RPMI7951 (cell line): Measurements from ENCODE around the gene PACSIN2. TPM values are rescaled to one million over a fixed set of nuclear protein-coding genes. Genes with fewer than 3 reads are reported as not detected.
A peak's percentile ranks its signal among the peaks of the same experiment; 100 is the strongest.
"Not testable (repeated sequence)": the region's sequence is repeated elsewhere in the genome, so short reads cannot be mapped to it uniquely, and the experiment has no call there.

Experiments
- DNase-seq: peaks from one replicate; pipeline ENCODE4 v3.0.0-alpha.2; 2012; ENCODE audit warnings: low read depth
- total RNA-seq: library from RNA; depleted of rRNA; stranded (reverse); fragments of >200 nt; shearing (Covaris generic); gene quantifications from 2 replicates; pipeline ENCODE4 v1.2.3, GENCODE V29; 2014; rRNA removed

PACSIN2 gene, protein sequence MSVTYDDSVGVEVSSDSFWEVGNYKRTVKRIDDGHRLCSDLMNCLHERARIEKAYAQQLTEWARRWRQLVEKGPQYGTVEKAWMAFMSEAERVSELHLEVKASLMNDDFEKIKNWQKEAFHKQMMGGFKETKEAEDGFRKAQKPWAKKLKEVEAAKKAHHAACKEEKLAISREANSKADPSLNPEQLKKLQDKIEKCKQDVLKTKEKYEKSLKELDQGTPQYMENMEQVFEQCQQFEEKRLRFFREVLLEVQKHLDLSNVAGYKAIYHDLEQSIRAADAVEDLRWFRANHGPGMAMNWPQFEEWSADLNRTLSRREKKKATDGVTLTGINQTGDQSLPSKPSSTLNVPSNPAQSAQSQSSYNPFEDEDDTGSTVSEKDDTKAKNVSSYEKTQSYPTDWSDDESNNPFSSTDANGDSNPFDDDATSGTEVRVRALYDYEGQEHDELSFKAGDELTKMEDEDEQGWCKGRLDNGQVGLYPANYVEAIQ
- total RNA-seq: 26.6 and 32.0 TPM in 2 replicates

DNA sequence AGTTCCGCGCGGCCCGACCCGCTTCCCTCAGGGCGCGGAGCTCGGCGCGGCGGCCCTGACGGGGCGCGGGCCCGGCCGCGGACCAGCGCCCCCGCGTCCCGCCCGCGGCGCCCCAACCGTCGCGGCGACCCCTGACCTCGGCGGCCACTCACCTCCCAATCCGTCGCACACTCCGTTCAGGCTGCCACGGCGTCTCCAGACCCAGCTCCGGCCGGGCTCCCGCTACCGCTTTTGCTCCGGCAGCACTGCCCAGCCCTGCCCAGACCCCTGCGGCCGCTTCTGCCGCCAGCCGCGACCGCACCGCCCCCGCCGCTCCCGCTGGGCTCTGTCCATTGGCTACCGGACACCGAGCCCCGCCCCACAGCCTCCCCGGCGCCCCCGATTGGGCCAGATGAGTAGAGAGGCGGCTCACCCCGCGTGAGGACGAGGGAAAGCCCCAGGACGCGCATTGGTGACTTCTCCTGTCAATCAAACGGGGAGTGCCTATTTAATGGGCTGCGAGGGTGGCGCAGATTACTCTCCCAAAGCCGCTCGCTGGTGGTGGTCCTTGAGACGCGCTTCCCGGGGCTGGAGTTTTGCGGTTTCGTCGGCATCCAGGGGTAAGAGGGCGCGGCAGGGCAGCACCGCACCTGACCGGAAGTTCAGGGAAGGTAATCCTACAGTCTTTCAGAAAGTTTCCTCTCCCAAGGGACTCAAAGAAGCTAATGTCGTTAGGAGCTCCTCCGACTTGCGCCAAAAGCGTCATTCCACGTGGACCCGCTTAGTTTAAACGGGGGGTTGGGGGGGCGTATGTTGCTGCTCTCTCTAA is at the start of gene PACSIN2:
Gene PACSIN2 (minus strand): TSS at position 281 of the 808 bp plus-strand sequence. CDS start 103,069 bp downstream, outside the sequence.
- peak; percentile 97 for DNase-seq

DNA sequence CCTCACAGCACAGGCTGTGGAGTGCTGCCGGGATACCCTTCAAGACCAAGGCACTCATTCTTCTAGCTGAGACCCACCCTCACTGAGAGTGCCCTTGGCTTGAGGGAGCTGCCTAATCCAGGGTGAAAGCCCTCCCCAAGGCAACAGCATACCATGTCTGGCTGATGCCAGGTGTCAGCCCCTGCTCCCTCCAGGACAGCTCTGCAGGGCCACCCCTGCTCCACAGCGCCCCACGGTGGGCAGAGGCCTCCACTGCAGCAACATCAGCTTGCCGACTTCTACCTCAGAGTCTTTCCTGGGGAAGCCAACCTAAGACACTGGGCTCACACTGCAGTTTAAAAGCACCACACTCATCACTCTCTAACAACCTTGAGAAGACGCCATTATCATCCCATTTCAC is 45.2 kb upstream of the PACSIN2 start:
- DNase-seq: no peak

DNA sequence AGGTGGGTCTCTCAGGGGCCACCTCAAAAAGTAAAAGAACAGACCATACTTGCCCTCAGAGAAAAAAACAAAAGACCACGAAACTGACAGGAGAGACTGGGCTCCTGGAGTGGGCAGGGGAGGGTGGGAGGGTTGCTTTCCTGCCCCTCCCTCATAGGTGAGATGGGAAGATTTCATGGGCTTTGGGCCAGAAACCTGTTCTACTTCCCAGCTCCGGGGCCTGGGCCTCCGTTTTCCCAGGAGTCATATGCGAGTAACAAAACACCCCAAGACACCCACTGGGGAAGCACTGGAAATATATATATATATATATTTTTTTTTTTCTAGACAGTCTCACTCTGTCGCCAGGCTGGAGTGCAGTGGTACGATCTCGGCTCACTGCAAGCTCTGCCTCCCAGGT is 42.7 kb upstream of the PACSIN2 start:
- DNase-seq: no peak

DNA sequence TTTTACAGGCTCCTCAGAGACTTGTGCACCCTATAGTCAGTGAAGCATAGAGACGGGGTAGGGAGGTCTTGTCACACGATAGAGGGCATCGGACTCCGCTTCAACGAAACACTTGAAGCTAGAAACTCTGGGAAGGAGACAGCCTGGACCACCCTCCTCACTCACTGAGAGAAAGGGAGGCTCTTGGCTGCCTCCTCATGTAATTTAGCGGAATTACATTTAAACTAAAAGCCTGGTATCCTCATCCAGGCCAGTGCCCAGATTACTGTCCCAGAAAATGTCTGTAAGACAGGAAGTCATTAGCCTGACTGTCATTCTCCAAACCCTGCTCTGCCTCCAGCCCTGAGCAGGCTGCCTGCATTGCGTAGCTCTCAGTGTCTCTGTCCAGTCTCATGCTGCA is 38.2 kb upstream of the PACSIN2 start:
- no peak for DNase-seq

DNA sequence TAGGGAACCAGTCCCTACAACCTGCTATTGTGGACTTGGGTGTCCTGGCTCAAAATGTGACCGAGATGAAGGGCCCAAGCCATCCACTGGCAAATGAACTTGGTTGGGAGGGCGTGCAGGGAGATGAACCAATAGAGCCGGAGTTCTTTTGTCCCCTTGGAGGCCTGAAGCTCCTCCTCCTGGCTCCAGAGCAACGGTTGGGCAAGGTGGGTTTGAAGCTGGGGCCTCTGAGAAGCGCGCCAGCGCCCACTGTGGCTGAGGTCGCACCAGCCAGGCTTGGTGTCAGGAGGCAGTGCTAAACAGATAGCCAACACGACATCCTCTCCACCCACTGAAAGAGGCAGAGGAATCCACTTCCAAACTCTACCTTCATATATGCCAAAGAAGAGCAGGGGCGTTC is 36.0 kb upstream of the PACSIN2 start:
- no peak for DNase-seq

DNA sequence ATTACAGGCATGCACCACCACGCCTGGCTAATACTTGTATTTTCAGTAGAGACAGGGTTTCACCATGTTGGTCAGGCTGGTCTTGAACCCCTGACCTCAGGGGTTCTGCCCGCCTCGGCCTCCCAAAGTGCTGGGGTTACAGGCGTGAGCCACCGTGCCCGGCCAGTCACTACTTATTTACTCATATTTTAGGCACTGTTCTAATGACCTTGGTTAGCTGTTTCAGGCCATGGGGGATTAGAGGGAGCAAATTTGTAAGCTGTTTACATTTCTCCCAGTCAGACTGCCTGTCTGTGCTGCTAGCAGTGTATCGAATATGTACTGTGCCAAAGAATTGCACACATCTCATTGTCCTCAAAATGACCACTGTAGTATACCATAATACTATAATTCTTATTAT is 32.7 kb upstream of the PACSIN2 start:
- DNase-seq: no peak

DNA sequence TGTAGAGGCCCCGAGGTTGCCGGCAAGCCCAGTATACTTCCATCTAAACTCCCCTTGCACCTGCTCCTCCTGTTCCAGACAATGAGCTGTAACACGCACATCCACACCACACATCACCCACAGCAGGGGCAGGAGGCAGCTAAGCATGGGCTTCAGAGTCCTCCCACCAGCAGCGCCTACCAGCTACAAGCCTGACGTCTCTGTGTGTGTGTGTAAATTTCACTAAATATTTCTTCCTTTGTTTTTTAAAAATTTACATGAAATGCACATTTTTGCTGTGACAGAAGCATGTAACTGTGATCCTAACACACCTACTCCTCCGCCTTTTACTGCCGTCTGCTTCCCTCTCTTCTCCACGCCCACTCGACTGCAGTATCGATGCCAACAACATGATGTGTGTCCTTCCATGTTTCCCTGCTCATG is 29.4 kb upstream of the PACSIN2 start:
- no peak for DNase-seq

DNA sequence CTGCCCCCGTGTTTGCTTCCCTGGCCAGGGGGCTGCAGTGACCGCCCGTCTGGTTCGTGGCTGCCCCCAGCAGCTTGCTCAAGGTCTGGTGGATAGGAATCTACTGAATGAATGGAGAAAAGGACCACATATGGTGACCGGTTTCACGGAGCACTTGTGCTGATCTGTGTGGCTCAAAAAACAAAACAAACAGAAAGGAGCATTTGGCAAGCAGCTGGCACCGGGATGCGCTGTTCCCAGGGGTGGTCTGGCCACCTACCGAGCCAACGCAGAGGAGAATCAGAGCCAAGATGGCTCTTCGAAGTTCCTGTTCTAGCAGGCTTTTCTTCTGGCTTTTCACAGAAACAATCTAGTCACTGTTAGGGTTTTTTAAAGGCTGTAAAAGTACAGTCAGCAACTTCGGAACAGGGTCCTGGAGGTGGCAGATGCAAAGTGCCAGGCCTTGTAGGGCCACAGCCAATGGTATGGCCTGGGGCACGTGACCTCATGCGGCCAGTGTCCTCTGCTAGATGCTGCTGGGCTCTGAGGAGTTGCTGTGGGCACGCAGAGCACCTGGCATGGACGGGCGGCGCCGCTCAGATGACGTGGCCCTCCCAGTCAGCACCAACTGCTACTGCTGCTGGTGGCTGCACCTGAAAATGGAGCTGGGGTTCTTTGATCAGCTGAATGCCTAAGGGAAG is 27.3 kb upstream of the PACSIN2 start:
- peak; percentile 7 for DNase-seq

DNA sequence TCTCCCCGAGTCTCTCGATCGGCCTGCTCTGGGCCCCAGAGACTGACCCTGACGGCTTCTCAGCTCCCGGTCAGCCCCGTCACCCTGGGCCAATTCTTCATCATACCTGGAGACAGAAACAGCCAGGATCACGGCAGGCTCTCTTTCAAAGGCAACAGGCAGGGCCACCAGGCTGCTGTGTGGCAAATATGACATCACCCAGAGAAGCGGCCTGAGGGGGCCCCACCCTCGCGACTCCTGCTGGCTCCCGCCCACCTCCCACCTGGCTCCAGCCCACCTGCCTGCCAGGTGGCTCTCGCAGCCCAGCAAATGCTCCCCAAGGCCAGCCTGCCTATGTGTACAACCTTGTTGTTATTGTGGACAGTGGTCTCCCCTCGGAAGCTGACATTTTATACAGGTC is 24.9 kb upstream of the PACSIN2 start:
- DNase-seq: no peak

DNA sequence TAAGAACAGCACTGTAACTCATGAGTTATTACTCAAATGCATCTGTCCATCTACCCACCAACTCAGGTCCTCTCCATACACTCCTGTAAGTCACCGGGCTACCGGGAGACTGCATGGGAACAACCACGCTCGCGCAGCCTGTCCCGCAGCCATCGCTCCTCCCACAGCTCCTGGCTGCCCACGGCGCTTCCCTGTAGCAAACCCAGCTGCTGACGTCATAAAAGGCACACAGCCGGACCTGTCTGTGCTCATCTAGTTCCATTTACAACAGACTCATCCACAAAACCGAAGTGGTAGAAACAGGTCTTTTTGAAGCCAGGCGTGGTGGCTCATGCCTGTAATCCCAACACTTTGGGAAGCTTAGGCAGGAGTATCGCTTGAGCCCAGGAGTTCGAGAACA is 23.4 kb upstream of the PACSIN2 start:
- DNase-seq: no peak

DNA sequence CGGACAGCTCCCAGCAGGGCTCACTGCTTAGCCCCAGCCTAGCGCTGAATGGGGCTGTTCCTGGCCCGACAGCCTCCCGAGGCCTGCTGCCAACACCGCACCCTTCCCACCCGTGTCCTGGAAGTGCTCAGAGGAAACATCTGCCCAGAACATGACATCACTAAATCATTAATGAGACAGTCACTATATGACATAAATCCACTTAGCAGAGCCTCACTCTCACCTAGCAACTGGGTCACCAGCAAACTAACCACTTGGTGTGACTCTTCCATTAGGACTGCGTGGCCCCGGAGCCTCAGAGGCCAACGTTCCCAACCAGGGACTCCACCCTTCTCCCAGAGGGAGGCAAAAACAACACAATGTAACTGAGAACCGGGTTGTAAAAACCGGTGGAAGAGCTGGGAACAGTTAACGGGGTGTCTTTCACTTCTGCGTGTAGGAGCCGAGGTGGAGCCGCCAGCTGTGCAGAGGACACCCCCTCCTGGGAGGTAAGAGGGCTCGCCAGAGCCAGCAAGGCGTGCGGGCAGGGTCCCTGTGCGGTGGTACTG is 21.4 kb upstream of the PACSIN2 start:
- DNase-seq: peak; percentile 32

DNA sequence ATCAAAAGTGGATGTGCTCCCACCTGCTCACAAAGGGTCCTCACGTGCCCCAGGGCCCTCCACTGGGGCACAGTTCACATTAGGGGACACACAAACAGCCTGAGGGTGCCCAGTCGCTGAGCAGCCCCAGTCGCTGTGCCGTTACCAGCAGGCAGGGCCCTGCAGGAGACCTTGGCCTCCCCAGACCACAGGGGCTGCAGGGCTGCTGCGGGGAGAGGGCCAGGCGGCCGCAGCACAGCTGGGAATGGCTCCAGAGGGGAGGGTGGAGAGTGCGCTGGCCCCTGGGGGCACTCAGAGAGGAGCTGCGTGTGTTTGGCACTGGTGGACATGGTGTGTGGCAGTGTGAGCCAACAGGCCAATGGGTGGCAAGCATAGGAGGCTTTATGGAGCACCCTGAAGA is 20.3 kb upstream of the PACSIN2 start:
- no peak for DNase-seq

DNA sequence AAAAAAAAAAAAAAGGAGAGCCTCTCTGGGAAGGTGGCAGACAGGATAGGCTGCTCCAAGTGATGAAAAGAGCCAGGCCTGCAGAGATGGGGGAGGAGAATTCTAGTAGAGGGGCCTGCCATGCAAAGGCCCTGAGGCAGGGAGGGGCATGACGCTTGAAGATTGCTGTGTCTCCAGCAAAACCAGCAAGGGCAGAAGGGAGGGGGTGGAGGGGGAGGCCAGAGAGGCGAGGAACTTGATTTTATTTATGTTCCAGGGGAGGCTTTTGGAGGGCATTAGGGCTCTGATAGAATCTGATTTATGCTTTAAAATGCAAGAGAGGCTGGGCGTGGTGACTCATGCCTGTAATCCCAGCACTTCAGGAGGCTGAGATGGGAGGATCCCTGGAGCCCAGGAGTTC is 16.7 kb upstream of the PACSIN2 start:
- DNase-seq: peak; percentile 21

DNA sequence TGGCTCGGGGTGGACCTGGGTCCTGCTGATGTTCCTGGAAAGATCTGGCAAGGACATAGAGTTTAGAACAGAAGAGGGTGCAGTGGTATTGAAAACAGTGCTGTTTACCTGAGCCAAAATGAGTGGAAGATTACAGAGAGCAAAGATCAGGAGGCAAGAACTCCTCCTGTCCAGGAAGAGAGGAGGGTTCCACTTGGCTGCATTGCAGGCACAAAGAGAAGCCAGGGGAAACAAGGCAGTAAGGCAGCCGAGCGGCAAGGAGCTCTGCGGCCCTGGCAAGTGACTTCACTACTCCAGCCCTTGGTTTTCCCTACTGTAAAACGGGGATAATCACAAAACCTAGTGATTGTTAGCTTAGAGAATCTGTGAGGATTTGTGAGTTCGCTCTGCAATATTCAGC is 3.7 kb upstream of the PACSIN2 start:
- no peak for DNase-seq

DNA sequence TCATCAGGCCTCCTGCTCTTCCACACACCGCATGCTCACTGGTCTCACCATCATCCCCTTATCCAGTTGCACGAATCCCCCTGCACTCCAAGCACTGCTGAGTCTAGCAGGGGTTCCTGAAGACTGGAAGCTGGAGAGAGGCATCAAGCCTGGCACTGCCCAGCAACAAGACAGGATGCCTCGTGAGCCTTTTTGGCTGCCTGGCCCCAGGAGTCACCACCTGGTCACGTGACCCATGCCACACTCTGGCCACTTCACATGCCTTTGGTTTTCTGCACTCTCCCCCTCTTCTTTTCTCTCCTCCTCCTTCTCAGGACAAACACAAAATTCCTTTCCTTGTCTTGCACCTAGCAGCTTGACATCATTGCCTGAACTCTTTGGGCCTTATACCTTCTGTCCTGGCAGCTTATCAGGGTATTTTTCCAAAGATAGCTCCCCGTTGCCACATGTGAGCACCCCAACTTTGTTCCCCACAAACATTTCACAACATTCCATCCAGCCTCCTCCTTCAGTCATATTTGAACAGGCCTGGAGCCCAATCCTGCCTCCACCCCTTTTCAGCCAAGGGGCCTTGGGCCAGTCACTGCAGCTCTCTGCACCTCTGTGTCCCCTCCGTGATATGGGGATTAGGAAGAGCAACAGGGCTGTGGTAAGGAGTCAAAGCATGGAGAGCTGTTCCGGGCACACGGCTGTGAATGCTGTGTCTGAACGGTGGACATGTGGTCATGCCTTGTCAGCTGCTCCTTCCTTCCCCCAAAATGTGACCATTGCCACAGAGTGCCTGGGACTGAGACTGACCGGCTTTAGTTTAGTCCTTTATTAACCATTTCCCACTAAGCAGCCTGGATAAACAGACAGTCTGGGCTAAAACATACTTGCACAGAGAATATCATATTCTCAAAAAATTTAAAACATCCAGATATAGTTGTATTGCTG is 2.8 kb upstream of the PACSIN2 start:
- DNase-seq: no peak

DNA sequence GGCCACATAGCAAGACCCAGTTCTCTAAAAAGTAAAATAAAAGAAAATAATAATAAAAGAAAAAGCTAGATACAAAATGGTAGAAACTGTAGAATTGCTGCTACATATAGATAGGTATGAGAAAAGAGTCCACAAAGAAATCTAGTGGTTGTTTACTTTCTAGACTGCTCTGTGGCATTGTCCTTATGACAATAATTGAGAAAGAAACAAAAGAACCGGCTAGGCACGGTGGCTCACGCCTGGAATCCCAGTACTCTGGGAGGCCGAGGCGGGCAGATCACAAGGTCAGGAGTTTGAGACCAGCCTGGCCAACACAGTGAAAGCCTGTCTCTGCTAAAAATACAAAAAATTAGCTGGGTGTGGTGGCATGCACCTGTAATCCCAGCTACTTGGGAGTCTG is 1.2 kb upstream of the PACSIN2 start:
- DNase-seq: not testable (repeated sequence)

DNA sequence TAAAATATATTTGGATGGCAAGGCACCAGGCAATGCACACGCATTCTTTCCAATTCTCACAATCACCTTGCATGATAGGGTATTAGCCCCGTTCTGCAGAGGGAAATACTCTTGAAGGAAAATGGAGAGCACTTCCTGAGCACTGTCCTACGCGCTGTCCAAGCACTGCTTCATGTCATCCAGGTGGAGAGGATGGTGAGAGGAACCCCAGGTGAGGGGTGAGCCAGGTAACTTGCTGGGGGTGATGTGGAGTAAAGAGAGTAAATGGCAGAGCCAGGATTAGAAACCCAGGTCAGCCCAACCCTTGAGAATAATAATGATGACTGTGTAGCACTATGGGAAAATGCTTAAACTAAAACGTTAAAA is 711 bp upstream of the PACSIN2 start:
- no peak for DNase-seq

DNA sequence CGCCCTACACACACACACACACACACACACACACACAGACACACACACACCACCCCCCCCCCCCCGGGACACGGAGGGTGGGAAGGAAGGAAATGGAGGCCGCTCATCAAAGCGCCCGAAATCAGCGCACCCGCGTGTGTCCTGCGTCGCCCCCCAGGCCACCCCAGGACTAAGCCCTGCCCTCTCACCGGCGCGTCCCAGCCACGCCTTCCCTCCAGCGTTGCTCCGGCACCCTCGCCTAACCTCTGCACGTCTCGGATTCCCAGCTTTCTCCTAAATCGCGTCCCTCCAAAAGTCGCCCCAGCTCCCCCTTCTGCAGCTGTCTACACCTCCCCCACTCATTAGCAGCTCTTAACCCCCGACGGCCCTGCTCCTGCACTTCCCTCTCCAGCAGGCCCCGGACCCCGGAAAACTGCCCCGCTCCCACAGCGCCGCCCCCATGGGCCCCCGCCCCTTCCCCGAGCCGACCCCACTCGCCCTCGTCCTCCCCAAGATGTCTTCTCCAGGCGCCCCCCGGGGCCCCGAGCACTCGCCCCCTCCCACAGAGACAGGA is 557 bp downstream of the PACSIN2 start:
- peak; percentile 47 for DNase-seq

DNA sequence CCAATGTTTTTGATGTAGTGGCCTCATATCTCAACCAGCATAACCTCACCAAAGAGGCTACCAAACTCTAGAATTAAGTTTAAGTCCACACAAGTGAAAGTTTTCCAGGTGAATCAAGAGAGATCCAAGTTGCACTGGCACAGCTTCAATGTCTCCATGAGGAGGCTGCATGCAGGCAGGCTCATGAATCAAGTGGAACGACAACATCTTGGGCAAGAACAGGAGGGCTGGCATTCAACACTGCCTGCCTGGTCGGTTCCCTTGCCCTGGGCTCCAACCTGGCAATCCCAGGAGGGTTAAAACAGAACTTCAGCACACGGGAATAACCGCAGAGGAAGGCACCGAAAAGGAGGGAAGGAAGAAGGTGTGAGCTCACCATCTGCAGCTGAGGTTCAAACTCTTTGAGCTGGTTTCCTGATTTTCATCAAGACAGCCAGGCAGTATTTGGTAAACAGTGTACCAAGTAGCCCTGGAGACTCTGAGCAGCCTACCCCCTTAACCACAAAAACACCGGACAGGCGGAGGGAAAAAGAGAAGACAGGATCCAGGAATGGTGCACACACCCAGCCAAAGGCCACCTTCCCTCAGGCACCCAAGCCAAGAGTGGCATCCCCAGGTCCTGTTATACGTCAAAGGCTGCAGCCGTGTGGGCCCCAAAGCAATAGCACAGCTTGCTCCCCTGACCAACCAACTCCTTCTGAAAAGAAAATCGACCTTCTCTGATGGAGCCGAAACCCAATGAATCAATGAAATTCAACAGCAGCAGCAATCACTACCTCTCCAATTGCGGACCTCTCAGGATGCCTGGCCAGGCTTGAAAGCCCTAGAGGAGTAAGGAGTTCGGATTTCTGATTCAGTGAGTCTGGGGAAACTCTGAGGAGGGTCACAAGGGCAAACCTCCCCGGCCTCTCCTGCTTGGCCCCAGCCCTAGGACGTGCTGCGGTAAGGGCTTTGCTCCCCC is 1.3 kb downstream of the PACSIN2 start:
- DNase-seq: peak; percentile 80
